Neuron (in vitro differentiated cells): ENCODE measurements around the gene RIMBP2.

Experiments used
- H2AFZ ChIP-seq: one replicate; pipeline ENCODE4 v1.6.1; 2013; ENCODE audit warnings: low read depth, mild to moderate bottlenecking, inconsistent platforms, low read length, moderate library complexity
- H3K27me3 ChIP-seq: one replicate; pipeline ENCODE4 v1.6.1; 2013; ENCODE audit warnings: low read length; ENCODE audit not compliant: insufficient read depth
- H3K36me3 ChIP-seq: one replicate; pipeline ENCODE4 v1.6.1; 2013; ENCODE audit warnings: low read length; ENCODE audit not compliant: insufficient read depth
- H3K4me1 ChIP-seq: one replicate; pipeline ENCODE4 v1.6.1; 2013; ENCODE audit warnings: low read length; ENCODE audit not compliant: insufficient read depth
- H3K4me3 ChIP-seq: 2 replicates; pipeline ENCODE4 v1.5.1; 2013; ENCODE audit warnings: mild to moderate bottlenecking, low read length, moderate library complexity
- H3K9me3 ChIP-seq: one replicate; pipeline ENCODE4 v1.6.1; 2013; ENCODE audit warnings: low read length

The RIMBP2 gene

DNA sequence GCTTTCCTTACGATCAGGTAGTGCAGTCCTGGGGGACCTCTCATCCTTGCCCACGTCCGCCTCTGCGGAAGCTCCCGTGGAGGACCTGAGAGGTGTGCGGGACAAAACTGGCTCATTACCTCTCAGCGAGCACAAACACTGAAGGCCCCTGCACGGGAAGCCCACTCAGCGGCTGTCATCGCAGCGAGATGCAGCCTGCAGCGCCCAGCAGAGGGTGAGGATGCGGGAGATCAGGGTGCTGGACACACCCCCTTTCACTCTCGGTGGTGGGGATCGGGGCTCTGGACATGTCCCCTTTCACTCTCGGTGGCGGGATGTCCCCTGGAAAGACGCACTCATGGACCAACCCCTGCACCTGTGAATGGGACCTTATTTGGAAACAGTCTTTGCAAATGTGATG lies 266.8 kb downstream of the RIMBP2 start:
- H3K9me3 ChIP-seq: no peaks in the 10 kb centered on the region
- H3K4me3 ChIP-seq: no peak overlapping the region
- no peaks in the 10 kb centered on the region for H3K27me3 ChIP-seq
- H3K4me1 ChIP-seq: no peaks in the 10 kb centered on the region
- no peak overlapping the region for H2AFZ ChIP-seq
- H3K36me3 ChIP-seq: no peaks in the 10 kb centered on the region

- no peaks in the 10 kb centered on the region for H3K36me3 ChIP-seq
- no peak overlapping the region for H2AFZ ChIP-seq
- H3K9me3 ChIP-seq: no peaks in the 10 kb centered on the region
- no peak overlapping the region for H3K4me3 ChIP-seq
- H3K4me1 ChIP-seq: no peaks in the 10 kb centered on the region
- no peaks in the 10 kb centered on the region for H3K27me3 ChIP-seq
These were observed 267.9 kb downstream of the RIMBP2 start for GRCh38 chr12:130448044-130448821.

GRCh38 chr12:130447655-130447965 lies 268.5 kb downstream of the RIMBP2 start:
- Histone ChIP-seq H3K4me1 (no peaks in the 10 kb centered on the region), H3K4me3 (no peak overlapping the region), H3K9me3 (no peaks in the 10 kb centered on the region), H2AFZ (no peak overlapping the region), H3K27me3 (no peaks in the 10 kb centered on the region), H3K36me3 (no peaks in the 10 kb centered on the region)

GRCh38 chr12:130446846-130447654 lies 269.0 kb downstream of the RIMBP2 start:
- no peak overlapping the region for H2AFZ ChIP-seq
- no peaks in the 10 kb centered on the region for H3K4me1 ChIP-seq
- H3K36me3 ChIP-seq: no peaks in the 10 kb centered on the region
- H3K9me3 ChIP-seq: no peaks in the 10 kb centered on the region
- H3K4me3 ChIP-seq: no peak overlapping the region
- H3K27me3 ChIP-seq: no peaks in the 10 kb centered on the region

GRCh38 chr12:130444986-130445385 lies 271.1 kb downstream of the RIMBP2 start:
- Histone ChIP-seq H3K9me3 (no peaks in the 10 kb centered on the region), H2AFZ (no peak overlapping the region), H3K27me3 (no peaks in the 10 kb centered on the region), H3K4me1 (no peaks in the 10 kb centered on the region), H3K36me3 (no peaks in the 10 kb centered on the region), H3K4me3 (no peak overlapping the region)

- Histone ChIP-seq H3K27me3 (no peaks in the 10 kb centered on the region), H2AFZ (no peak overlapping the region), H3K9me3 (no peaks in the 10 kb centered on the region), H3K4me3 (no peak overlapping the region), H3K4me1 (no peaks in the 10 kb centered on the region), H3K36me3 (no peaks in the 10 kb centered on the region)
These were observed 272.0 kb downstream of the RIMBP2 start for GRCh38 chr12:130444061-130444460.

GRCh38 chr12:130441771-130442760 lies 274.0 kb downstream of the RIMBP2 start:
- no peak overlapping the region for H3K4me3 ChIP-seq
- H3K4me1 ChIP-seq: no peaks in the 10 kb centered on the region
- no peaks in the 10 kb centered on the region for H3K36me3 ChIP-seq
- H3K9me3 ChIP-seq: no peaks in the 10 kb centered on the region
- no peak overlapping the region for H2AFZ ChIP-seq
- H3K27me3 ChIP-seq: no peaks in the 10 kb centered on the region

DNA sequence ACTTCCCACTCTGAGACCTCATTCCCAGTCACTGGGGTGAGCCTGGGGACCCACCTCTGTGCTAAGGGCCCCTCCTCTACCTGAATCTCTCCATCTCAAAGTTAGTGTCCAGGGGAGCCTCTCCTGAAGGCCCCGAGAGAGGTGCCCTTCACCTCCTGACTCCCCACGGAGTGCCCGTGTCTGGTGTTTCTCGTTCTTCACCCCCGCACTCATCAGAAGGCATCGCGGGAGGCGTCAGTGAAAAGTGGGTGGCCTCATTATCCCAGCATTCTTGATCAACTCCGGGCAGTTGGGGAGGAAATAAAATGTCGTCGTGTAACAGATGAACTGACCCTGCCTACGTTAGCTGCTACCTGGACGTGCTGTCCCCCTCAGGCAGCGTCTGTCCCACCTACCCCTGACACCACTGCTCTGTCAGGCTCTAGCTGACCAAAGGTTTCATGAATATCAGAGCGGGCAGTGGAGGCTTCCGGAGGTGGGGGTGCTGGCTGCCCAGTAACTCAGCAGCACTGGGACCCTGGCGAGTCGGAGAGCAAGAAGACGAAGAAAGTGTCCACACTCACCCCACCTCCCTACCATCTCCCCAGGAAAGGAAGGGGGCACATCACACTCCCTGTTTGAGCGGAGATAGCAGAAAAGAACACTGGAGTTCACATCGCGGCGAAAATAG lies 275.6 kb downstream of the RIMBP2 start:
- Histone ChIP-seq H3K36me3 (no peaks in the 10 kb centered on the region), H3K27me3 (no peaks in the 10 kb centered on the region), H2AFZ (no peak overlapping the region), H3K4me1 (no peaks in the 10 kb centered on the region), H3K4me3 (no peak overlapping the region), H3K9me3 (no peaks in the 10 kb centered on the region)

GRCh38 chr12:130439250-130439649 lies 276.8 kb downstream of the RIMBP2 start:
- Histone ChIP-seq H2AFZ (no peak overlapping the region), H3K27me3 (no peaks in the 10 kb centered on the region), H3K4me3 (no peak overlapping the region), H3K4me1 (no peaks in the 10 kb centered on the region), H3K36me3 (no peaks in the 10 kb centered on the region), H3K9me3 (no peaks in the 10 kb centered on the region)

- H3K27me3 ChIP-seq: no peaks in the 10 kb centered on the region
- H3K4me3 ChIP-seq: no peak overlapping the region
- H3K4me1 ChIP-seq: no peaks in the 10 kb centered on the region
- no peak overlapping the region for H2AFZ ChIP-seq
- H3K9me3 ChIP-seq: no peaks in the 10 kb centered on the region
- no peaks in the 10 kb centered on the region for H3K36me3 ChIP-seq
These were observed 277.4 kb downstream of the RIMBP2 start for GRCh38 chr12:130438711-130439110.

- Histone ChIP-seq H2AFZ (no peak overlapping the region), H3K36me3 (no peaks in the 10 kb centered on the region), H3K4me1 (no peaks in the 10 kb centered on the region), H3K27me3 (no peaks in the 10 kb centered on the region), H3K4me3 (no peak overlapping the region), H3K9me3 (no peaks in the 10 kb centered on the region)
These were observed 277.9 kb downstream of the RIMBP2 start for GRCh38 chr12:130438243-130438620.

DNA sequence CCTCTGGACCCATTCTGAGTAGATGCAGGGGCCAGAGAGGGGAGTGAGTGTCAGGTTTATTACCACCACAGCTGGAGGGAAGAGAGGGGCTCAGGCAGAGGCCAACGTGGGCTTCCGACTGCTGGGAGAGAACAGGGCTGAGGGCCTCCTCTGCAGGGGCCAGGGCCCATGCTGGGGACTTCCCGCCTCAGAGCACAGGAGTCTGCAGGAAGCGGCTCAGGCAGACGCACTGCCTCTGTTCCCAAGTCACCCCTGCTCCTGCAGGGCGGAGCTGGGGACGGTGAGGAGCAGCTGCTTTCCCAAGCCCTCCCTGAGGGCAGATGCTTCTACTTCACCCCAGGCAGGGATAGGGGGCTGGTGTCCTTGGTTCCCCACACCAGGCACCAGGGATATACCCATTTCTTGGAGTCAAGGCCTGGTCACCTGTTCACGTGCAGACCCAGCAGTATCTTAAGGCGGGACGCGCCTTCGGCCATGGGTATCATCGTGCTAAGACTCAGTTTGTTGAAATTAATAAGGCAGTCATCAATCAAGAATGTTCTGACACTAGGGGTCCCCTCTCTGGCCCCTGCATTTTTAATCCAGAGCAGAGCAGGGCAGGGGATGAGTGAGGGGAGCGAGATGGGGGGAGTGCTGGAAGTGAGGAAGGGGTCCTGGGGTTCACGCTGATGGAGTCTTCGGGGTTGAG lies 278.4 kb downstream of the RIMBP2 start:
- Histone ChIP-seq H3K36me3 (no peaks in the 10 kb centered on the region), H3K9me3 (no peaks in the 10 kb centered on the region), H2AFZ (no peak overlapping the region), H3K4me1 (no peaks in the 10 kb centered on the region), H3K27me3 (no peaks in the 10 kb centered on the region), H3K4me3 (no peak overlapping the region)
